ENCODE data around the gene SPTBN1. TPM values are rescaled to one million over a fixed set of nuclear protein-coding genes. Genes with fewer than 3 reads are reported as not detected.

The SPTBN1 gene
- total and polyA plus RNA-seq, 2 experiments from 2014 or later, result 58.1 to 204 TPM

GRCh38 chr2:54649633-54650032, 193.5 kb downstream of the SPTBN1 start (continued):
- TF ChIP-seq ETS1 (IDR thresholded peaks at IDR 0.05) (no peak), NANOG (IDR thresholded peaks at IDR 0.05; ENCODE audit: borderline replicate concordance) (no peak), EZH2 (IDR thresholded peaks at IDR 0.05; ENCODE audit: low read depth, unreplicated experiment) (no peak), ZNF331 (CRISPR knock-in tag; IDR thresholded peaks at IDR 0.05; ENCODE audit: low read depth) (no peak)
- TF ChIP-seq, protein P1, sequence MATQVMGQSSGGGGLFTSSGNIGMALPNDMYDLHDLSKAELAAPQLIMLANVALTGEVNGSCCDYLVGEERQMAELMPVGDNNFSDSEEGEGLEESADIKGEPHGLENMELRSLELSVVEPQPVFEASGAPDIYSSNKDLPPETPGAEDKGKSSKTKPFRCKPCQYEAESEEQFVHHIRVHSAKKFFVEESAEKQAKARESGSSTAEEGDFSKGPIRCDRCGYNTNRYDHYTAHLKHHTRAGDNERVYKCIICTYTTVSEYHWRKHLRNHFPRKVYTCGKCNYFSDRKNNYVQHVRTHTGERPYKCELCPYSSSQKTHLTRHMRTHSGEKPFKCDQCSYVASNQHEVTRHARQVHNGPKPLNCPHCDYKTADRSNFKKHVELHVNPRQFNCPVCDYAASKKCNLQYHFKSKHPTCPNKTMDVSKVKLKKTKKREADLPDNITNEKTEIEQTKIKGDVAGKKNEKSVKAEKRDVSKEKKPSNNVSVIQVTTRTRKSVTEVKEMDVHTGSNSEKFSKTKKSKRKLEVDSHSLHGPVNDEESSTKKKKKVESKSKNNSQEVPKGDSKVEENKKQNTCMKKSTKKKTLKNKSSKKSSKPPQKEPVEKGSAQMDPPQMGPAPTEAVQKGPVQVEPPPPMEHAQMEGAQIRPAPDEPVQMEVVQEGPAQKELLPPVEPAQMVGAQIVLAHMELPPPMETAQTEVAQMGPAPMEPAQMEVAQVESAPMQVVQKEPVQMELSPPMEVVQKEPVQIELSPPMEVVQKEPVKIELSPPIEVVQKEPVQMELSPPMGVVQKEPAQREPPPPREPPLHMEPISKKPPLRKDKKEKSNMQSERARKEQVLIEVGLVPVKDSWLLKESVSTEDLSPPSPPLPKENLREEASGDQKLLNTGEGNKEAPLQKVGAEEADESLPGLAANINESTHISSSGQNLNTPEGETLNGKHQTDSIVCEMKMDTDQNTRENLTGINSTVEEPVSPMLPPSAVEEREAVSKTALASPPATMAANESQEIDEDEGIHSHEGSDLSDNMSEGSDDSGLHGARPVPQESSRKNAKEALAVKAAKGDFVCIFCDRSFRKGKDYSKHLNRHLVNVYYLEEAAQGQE (IDR thresholded peaks at IDR 0.05; ENCODE audit: unreplicated experiment), result no peak

GRCh38 chr2:54650612-54651011, 194.5 kb downstream of the SPTBN1 start:
- Histone ChIP-seq H3K79me2 (replicated peaks; ENCODE audit: insufficient read depth) (no peaks in the 10 kb centered on the region), H3K36me3 (ENCODE audit: insufficient read depth) (peaks cover 84% of the 10 kb centered on the region), H3K4me2 (no peak overlapping the region), H3F3A (replicated peaks; ENCODE audit: low read depth) (no peaks in the 10 kb centered on the region), H3K4me3 (no peak overlapping the region), H4K20me1 (replicated peaks; ENCODE audit: insufficient read depth) (peaks cover 24% of the 10 kb centered on the region), H3K9me2 (ENCODE audit: insufficient read depth) (no peaks in the 10 kb centered on the region), H3K27me3 (ENCODE audit: insufficient read depth) (no peaks in the 10 kb centered on the region), H3K27ac (ENCODE audit: low read depth) (no peak overlapping the region), H3K4me1 (ENCODE audit: insufficient read depth) (no peaks in the 10 kb centered on the region), H2AFZ (no peak overlapping the region)
- no peak overlapping the region for H3K27ac Mint-ChIP-seq
- peaks cover 6% of the 10 kb centered on the region; the same call in 2 of the 3 replicates for H3K4me1 Mint-ChIP-seq
- H3K27me3 Mint-ChIP-seq (ENCODE audit: insufficient read depth, low read depth, poor library complexity), result peaks cover 5% of the 10 kb centered on the region
- TF ChIP-seq STAT1 (IDR thresholded peaks at IDR 0.05; ENCODE audit: unreplicated experiment), result no peak
- no peak for TF ChIP-seq ETS1 (IDR thresholded peaks at IDR 0.05)
- TF ChIP-seq POLR2AphosphoS5 (IDR thresholded peaks at IDR 0.05; ENCODE audit: low read depth), result no peak
- TF ChIP-seq, protein P2, sequence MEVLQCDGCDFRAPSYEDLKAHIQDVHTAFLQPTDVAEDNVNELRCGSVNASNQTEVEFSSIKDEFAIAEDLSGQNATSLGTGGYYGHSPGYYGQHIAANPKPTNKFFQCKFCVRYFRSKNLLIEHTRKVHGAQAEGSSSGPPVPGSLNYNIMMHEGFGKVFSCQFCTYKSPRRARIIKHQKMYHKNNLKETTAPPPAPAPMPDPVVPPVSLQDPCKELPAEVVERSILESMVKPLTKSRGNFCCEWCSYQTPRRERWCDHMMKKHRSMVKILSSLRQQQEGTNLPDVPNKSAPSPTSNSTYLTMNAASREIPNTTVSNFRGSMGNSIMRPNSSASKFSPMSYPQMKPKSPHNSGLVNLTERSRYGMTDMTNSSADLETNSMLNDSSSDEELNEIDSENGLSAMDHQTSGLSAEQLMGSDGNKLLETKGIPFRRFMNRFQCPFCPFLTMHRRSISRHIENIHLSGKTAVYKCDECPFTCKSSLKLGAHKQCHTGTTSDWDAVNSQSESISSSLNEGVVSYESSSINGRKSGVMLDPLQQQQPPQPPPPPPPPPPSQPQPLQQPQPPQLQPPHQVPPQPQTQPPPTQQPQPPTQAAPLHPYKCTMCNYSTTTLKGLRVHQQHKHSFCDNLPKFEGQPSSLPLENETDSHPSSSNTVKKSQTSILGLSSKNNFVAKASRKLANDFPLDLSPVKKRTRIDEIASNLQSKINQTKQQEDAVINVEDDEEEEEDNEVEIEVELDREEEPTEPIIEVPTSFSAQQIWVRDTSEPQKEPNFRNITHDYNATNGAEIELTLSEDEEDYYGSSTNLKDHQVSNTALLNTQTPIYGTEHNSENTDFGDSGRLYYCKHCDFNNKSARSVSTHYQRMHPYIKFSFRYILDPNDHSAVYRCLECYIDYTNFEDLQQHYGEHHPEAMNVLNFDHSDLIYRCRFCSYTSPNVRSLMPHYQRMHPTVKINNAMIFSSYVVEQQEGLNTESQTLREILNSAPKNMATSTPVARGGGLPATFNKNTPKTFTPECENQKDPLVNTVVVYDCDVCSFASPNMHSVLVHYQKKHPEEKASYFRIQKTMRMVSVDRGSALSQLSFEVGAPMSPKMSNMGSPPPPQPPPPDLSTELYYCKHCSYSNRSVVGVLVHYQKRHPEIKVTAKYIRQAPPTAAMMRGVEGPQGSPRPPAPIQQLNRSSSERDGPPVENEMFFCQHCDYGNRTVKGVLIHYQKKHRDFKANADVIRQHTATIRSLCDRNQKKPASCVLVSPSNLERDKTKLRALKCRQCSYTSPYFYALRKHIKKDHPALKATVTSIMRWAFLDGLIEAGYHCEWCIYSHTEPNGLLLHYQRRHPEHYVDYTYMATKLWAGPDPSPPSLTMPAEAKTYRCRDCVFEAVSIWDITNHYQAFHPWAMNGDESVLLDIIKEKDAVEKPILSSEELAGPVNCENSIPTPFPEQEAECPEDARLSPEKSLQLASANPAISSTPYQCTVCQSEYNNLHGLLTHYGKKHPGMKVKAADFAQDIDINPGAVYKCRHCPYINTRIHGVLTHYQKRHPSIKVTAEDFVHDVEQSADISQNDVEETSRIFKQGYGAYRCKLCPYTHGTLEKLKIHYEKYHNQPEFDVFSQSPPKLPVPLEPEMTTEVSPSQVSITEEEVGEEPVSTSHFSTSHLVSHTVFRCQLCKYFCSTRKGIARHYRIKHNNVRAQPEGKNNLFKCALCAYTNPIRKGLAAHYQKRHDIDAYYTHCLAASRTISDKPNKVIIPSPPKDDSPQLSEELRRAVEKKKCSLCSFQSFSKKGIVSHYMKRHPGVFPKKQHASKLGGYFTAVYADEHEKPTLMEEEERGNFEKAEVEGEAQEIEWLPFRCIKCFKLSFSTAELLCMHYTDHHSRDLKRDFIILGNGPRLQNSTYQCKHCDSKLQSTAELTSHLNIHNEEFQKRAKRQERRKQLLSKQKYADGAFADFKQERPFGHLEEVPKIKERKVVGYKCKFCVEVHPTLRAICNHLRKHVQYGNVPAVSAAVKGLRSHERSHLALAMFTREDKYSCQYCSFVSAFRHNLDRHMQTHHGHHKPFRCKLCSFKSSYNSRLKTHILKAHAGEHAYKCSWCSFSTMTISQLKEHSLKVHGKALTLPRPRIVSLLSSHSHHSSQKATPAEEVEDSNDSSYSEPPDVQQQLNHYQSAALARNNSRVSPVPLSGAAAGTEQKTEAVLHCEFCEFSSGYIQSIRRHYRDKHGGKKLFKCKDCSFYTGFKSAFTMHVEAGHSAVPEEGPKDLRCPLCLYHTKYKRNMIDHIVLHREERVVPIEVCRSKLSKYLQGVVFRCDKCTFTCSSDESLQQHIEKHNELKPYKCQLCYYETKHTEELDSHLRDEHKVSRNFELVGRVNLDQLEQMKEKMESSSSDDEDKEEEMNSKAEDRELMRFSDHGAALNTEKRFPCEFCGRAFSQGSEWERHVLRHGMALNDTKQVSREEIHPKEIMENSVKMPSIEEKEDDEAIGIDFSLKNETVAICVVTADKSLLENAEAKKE (CRISPR knock-in tag; IDR thresholded peaks at IDR 0.05), result no peak
- no peak for TF ChIP-seq EZH2 (IDR thresholded peaks at IDR 0.05; ENCODE audit: low read depth, unreplicated experiment)
- no peak for TF ChIP-seq JUNB (IDR thresholded peaks at IDR 0.05; ENCODE audit: unreplicated experiment)
- no peak for TF ChIP-seq EZH2phosphoT487 (IDR thresholded peaks at IDR 0.05; ENCODE audit: unreplicated experiment)
- no peak for TF ChIP-seq ZNF114 (CRISPR knock-in tag; IDR thresholded peaks at IDR 0.05)
- no peaks in the 10 kb centered on the region for H3K9me3 Mint-ChIP-seq
- H3K4me3 Mint-ChIP-seq, result no peak overlapping the region
- ATAC-seq (no peak), DNase-seq (ENCODE audit: low spot score) (no peak)
- H3K36me3 Mint-ChIP-seq (ENCODE audit: low read depth), result peaks cover 96% of the 10 kb centered on the region

All from GM23338 (cell line).